GM20000 (cell line): Measurements from ENCODE around the gene SLC12A7.

Source experiments
- DNase-seq: peaks from one replicate; pipeline ENCODE4 v3.0.0; 2012; ENCODE audit warnings: low spot score
- CTCF ChIP-seq: IDR thresholded peaks from 2 replicates; pipeline ENCODE4 v1.5.1; 2012; ENCODE audit warnings: mild to moderate bottlenecking, control low read depth; ENCODE audit errors: extremely low read depth, missing control alignments

The SLC12A7 gene

GRCh38 chr5:1122511-1123294 lies 10.8 kb upstream of the SLC12A7 start:
- no peak for TF ChIP-seq CTCF
- DNase-seq: no peak

GRCh38 chr5:1121891-1122290 lies 10.0 kb upstream of the SLC12A7 start:
- no peak for TF ChIP-seq CTCF

GRCh38 chr5:1121044-1121443 lies 9.2 kb upstream of the SLC12A7 start:
- no peak for DNase-seq
- TF ChIP-seq CTCF: no peak

More at GRCh38 chr5:1121891-1122290, 10.0 kb upstream of the SLC12A7 start:
- no peak for DNase-seq

- TF ChIP-seq CTCF: no peak
- DNase-seq: no peak
These were observed 8.6 kb upstream of the SLC12A7 start for GRCh38 chr5:1120236-1120999.

- no peak for TF ChIP-seq CTCF
- DNase-seq: no peak
These were observed 7.5 kb upstream of the SLC12A7 start for GRCh38 chr5:1119312-1119831.

GRCh38 chr5:1118738-1119137 lies 6.9 kb upstream of the SLC12A7 start:
- no peak for TF ChIP-seq CTCF
- no peak for DNase-seq

- no peak for DNase-seq
- no peak for TF ChIP-seq CTCF
These were observed 6.4 kb upstream of the SLC12A7 start for GRCh38 chr5:1118231-1118698.
